ENCODE measurements around the gene ZNF629. TPM values are rescaled to one million over a fixed set of nuclear protein-coding genes. Genes with fewer than 3 reads are reported as not detected.

ZNF629 gene
- 1 to 10 TPM; 4.5 to 8.6 (median 6.2) TPM for total RNA-seq
- polyA plus RNA-seq = 1 to 10 TPM; 5.8 to 6.3 TPM

- Histone ChIP-seq H3K9me3 (no peaks in the 10 kb centered on the region), H3K36me3 (peaks cover 0 to 9% (median 6%) of the 10 kb centered on the region in 3 donors), H3K27me3 (no peaks in the 10 kb centered on the region), H3K4me3 (peak within 1 kb of the TSS; percentile 89 to 97 (median 94)), H3K4me1 (peaks cover 0 to 6% (median 0%) of the 10 kb centered on the region in 3 donors), H3K27ac (peak within 1 kb of the TSS; percentile 60 to 74 (median 70))
- DNase-seq (peak; percentile 69 to 89 (median 71)), ATAC-seq (peak; percentile 87 to 94 (median 91)), FAIRE-seq (no peak)
- no peak for TF ChIP-seq CTCF (IDR thresholded peaks at IDR 0.05)
- intact Hi-C loops (cut with DNase I) = no loop called here
- WGBS, 2 donors = 0 to 1% methylated on average over 35 to 37 of the region's 37 CpGs
These were observed at the start of gene ZNF629 for GRCh38 chr16:30786936-30787612. TSS of gene ZNF629 (minus strand) at chr16:30787205. CDS start at chr16:30784482, 2,723 bp downstream.

- 93 to 96% methylated on average over 44 of the region's 44 CpGs for WGBS, 2 donors
- H3K27ac ChIP-seq = no peak overlapping the region
- ATAC-seq (no peak), FAIRE-seq (no peak), DNase-seq (peak in 1 of 6 donors; percentile 62)
- H3K9me3 ChIP-seq = no peaks in the 10 kb centered on the region
- no peak for TF ChIP-seq CTCF (IDR thresholded peaks at IDR 0.05)
- intact Hi-C loops (cut with DNase I) = loop anchor here in 1 of 3 donors (10.0 kb wide), 1 partner anchor 71 kb away; no protein-coding TSS in a partner anchor
- H3K4me3 ChIP-seq = no peak overlapping the region
- peaks cover 0 to 4% (median 0%) of the 10 kb centered on the region in 3 donors for H3K4me1 ChIP-seq
- H3K36me3 ChIP-seq = no peaks in the 10 kb centered on the region
- H3K27me3 ChIP-seq = no peaks in the 10 kb centered on the region
These were observed 47.2 kb upstream of the ZNF629 start for GRCh38 chr16:30834130-30834740.

GRCh38 chr16:30830072-30830417 is 43.0 kb upstream of the ZNF629 start:
- H3K27ac ChIP-seq = no peak overlapping the region
- TF ChIP-seq CTCF (IDR thresholded peaks at IDR 0.05) = no peak
- ATAC-seq (no peak), FAIRE-seq (no peak), DNase-seq (no peak)
- H3K36me3 ChIP-seq = no peaks in the 10 kb centered on the region
- H3K4me1 ChIP-seq = no peaks in the 10 kb centered on the region
- H3K27me3 ChIP-seq = no peaks in the 10 kb centered on the region
- intact Hi-C loops (cut with DNase I) = loop anchor here in 1 of 3 donors (10.0 kb wide), 1 partner anchor 75 kb away; no protein-coding TSS in a partner anchor
- 81 to 93% methylated on average over 5 to 6 of the region's 6 CpGs for WGBS, 2 donors
- H3K9me3 ChIP-seq = no peaks in the 10 kb centered on the region
- H3K4me3 ChIP-seq = no peak overlapping the region

GRCh38 chr16:30829130-30830071 is 42.4 kb upstream of the ZNF629 start:
- no peak for FAIRE-seq
- DNase-seq = peak in 1 of 6 donors; percentile 30

More at GRCh38 chr16:30829130-30830071, 42.4 kb upstream of the ZNF629 start:
- H3K27me3 ChIP-seq = no peaks in the 10 kb centered on the region
- no peak overlapping the region for H3K27ac ChIP-seq
- ATAC-seq = peak in 3 of 4 donors; percentile 25 to 41 (median 38)
- 66 to 68% methylated on average over 15 of the region's 15 CpGs for WGBS, 2 donors
- H3K4me3 ChIP-seq = no peak overlapping the region
- no peak for TF ChIP-seq CTCF (IDR thresholded peaks at IDR 0.05)
- no peaks in the 10 kb centered on the region for H3K9me3 ChIP-seq
- intact Hi-C loops (cut with DNase I) = loop anchor here in 1 of 3 donors (10.0 kb wide), 1 partner anchor 75 kb away; no protein-coding TSS in a partner anchor
- H3K4me1 ChIP-seq = no peaks in the 10 kb centered on the region
- no peaks in the 10 kb centered on the region for H3K36me3 ChIP-seq

Measured in pancreas (tissue), 10 donors.